A673 (cell line): ENCODE results near the gene ZNF334.

Experiments
- EZH2 ChIP-seq: fragments of 200-600 bp; sonication (generic); IDR thresholded peaks from 2 replicates; pipeline ENCODE4 v1.6.1; 2017; ENCODE audit warnings: borderline replicate concordance, low read depth, mild to moderate bottlenecking, mixed read lengths, antibody characterized with exemption, low read length; ENCODE audit not compliant: poor library complexity, severe bottlenecking
- TF ChIP-seq, protein P1 (sequence below): fragments of 300-800, 200-600 bp; sonication (generic); conservative IDR thresholded peaks from 2 replicates; pipeline ENCODE4 v1.5.1; 2017; ENCODE audit warnings: low read depth, mild to moderate bottlenecking, antibody characterized with exemption, low read length, moderate library complexity, mixed read lengths

GRCh38 chr20:46507760-46508407 is 5.5 kb downstream of the ZNF334 start:
- TF ChIP-seq, protein P1, sequence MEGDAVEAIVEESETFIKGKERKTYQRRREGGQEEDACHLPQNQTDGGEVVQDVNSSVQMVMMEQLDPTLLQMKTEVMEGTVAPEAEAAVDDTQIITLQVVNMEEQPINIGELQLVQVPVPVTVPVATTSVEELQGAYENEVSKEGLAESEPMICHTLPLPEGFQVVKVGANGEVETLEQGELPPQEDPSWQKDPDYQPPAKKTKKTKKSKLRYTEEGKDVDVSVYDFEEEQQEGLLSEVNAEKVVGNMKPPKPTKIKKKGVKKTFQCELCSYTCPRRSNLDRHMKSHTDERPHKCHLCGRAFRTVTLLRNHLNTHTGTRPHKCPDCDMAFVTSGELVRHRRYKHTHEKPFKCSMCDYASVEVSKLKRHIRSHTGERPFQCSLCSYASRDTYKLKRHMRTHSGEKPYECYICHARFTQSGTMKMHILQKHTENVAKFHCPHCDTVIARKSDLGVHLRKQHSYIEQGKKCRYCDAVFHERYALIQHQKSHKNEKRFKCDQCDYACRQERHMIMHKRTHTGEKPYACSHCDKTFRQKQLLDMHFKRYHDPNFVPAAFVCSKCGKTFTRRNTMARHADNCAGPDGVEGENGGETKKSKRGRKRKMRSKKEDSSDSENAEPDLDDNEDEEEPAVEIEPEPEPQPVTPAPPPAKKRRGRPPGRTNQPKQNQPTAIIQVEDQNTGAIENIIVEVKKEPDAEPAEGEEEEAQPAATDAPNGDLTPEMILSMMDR: no peak
- TF ChIP-seq EZH2: no peak
